Small intestine (tissue), 7 donors: ENCODE data around the gene PTPN21. TPM values are rescaled to one million over a fixed set of nuclear protein-coding genes. Genes with fewer than 3 reads are reported as not detected.

Experiments used
- DNase-seq, 2 donors: peaks; one replicate each; pipeline versions ENCODE4 v3.0.0 to v3.0.0-alpha.2; 2013
- FAIRE-seq: peaks from 2 replicates; lab custom pipeline; 2012; peaks lifted over from hg19 to GRCh38; lab: Jason Lieb, UNC
- H3K27ac ChIP-seq, 3 donors: one replicate each; pipeline ENCODE4 v1.5.1; 2013; ENCODE audit warnings: low read length in 2 of 3, mild to moderate bottlenecking in 2 of 3, control low read depth in 1 of 3, inconsistent platforms in 1 of 3, low read depth in 1 of 3, moderate library complexity in 1 of 3
- H3K27me3 ChIP-seq, 3 donors: one replicate each; pipeline ENCODE4 v1.6.1; 2013; ENCODE audit warnings: low read length in 3 of 3, inconsistent platforms in 1 of 3; ENCODE audit not compliant: control insufficient read depth in 3 of 3, insufficient read depth in 3 of 3
- H3K36me3 ChIP-seq, 3 donors: one replicate each; pipeline ENCODE4 v1.6.1; 2013; ENCODE audit warnings: low read length in 3 of 3, inconsistent platforms in 1 of 3, low read depth in 1 of 3, mild to moderate bottlenecking in 1 of 3, moderate library complexity in 1 of 3; ENCODE audit not compliant: control insufficient read depth in 3 of 3, insufficient read depth in 2 of 3
- H3K4me1 ChIP-seq, 3 donors: one replicate each; pipeline ENCODE4 v1.6.1; 2013; ENCODE audit warnings: low read length in 2 of 3, inconsistent platforms in 1 of 3, low read depth in 1 of 3, mild to moderate bottlenecking in 1 of 3, moderate library complexity in 1 of 3; ENCODE audit not compliant: control insufficient read depth in 3 of 3, insufficient read depth in 2 of 3
- H3K4me3 ChIP-seq, 3 donors: one replicate each; pipeline ENCODE4 v1.5.1; 2013; ENCODE audit warnings: low read length in 3 of 3, control low read depth in 1 of 3, inconsistent platforms in 1 of 3, low read depth in 1 of 3, mild to moderate bottlenecking in 1 of 3, moderate library complexity in 1 of 3
- H3K9me3 ChIP-seq, 2 donors: one replicate each; pipeline ENCODE4 v1.6.1; 2013; ENCODE audit warnings: low read depth in 1 of 2, low read length in 1 of 2; ENCODE audit not compliant: control insufficient read depth in 2 of 2, insufficient read depth in 1 of 2
- WGBS, 3 donors: extraction: QIAGEN DNeasy Blood & Tissue Kit; methylation state at CpG; one replicate each; pipeline ENCODE4 v1.1.7; 2013; 5-methylcytosine and 5-hydroxymethylcytosine counted together
- polyA plus RNA-seq, 4 donors: library from polyadenylated mRNA; stranded (reverse) in 3 of 4; unstranded in 1 of 4; fragments of 200-250 nt in 3 of 4; fragments of 120-200 nt in 1 of 4; gene quantifications; one replicate each; pipeline versions ENCODE4 v1.2.1 to v1.2.3, GENCODE V29; 2013
- donor health status: healthy with polysubstance abuse.
- donor health status: control.
- donor health status: control.
- donor health status: Bipolar disorder and iron deficiency.
- donor health status: healthy.

PTPN21 gene
- polyA plus RNA-seq, 4 donors, result 4.7 to 14.3 (median 9.2) TPM

GRCh38 chr14:88426271-88426670 is 128.5 kb downstream of the PTPN21 start:
- 78 to 95% (median 92%) methylated on average over 7 of the region's 7 CpGs for WGBS, 3 donors
- peaks cover 0 to 5% (median 1%) of the 10 kb centered on the region in 3 donors for H3K36me3 ChIP-seq
- no peak overlapping the region for H3K4me3 ChIP-seq
- FAIRE-seq (no peak), DNase-seq (no peak)
- no peak overlapping the region for H3K27ac ChIP-seq
- H3K27me3 ChIP-seq, result no peaks in the 10 kb centered on the region
- no peaks in the 10 kb centered on the region for H3K4me1 ChIP-seq
- no peaks in the 10 kb centered on the region for H3K9me3 ChIP-seq

DNA sequence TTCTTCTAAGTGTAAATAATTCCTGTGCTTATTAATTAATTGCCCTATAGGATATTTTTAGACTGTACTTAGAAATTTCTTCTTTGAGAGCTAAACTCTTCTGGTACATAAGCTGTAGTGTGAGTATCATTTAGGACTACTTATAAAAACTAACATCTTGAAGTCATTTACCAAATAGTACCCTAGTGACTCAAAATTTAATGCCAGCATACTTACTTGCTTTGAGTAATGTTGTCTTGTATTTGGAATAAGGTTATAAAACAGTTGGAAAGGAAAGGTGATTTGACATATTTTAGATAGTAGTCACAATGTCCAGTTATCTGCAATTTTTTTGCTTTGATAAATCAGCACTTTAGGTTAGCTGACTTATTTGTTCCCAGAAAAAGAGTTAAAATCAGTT is 130.2 kb downstream of the PTPN21 start:
- Histone ChIP-seq H3K4me1 (no peaks in the 10 kb centered on the region), H3K9me3 (no peaks in the 10 kb centered on the region), H3K27me3 (no peaks in the 10 kb centered on the region), H3K27ac (no peak overlapping the region), H3K36me3 (peaks cover 0 to 5% (median 0%) of the 10 kb centered on the region in 3 donors), H3K4me3 (no peak overlapping the region)
- FAIRE-seq, result no peak
- no peak for DNase-seq

- peaks cover 0 to 5% of the 10 kb centered on the region in 2 donors for H3K9me3 ChIP-seq
- DNase-seq, result no peak
- WGBS, 3 donors, result 62 to 79% (median 69%) methylated on average over 3 of the region's 3 CpGs
These were observed 131.7 kb downstream of the PTPN21 start for GRCh38 chr14:88422919-88423650.

GRCh38 chr14:88422047-88422446 is 132.8 kb downstream of the PTPN21 start:
- no peaks in the 10 kb centered on the region for H3K4me1 ChIP-seq
- no peak overlapping the region for H3K4me3 ChIP-seq
- no peak for FAIRE-seq
- H3K27me3 ChIP-seq, result no peaks in the 10 kb centered on the region
- H3K9me3 ChIP-seq, result peaks cover 0 to 9% of the 10 kb centered on the region in 2 donors
- no peak for DNase-seq
- no peak overlapping the region for H3K27ac ChIP-seq
- peaks cover 0 to 12% (median 2%) of the 10 kb centered on the region in 3 donors for H3K36me3 ChIP-seq

More at GRCh38 chr14:88422919-88423650, 131.7 kb downstream of the PTPN21 start:
- Histone ChIP-seq H3K27ac (no peak overlapping the region), H3K36me3 (peaks cover 0 to 9% (median 0%) of the 10 kb centered on the region in 3 donors), H3K4me1 (no peaks in the 10 kb centered on the region), H3K4me3 (no peak overlapping the region), H3K27me3 (no peaks in the 10 kb centered on the region)
- no peak for FAIRE-seq

GRCh38 chr14:88421286-88421685 is 133.5 kb downstream of the PTPN21 start:
- WGBS, 3 donors, result 92 to 97% (median 97%) methylated on average over 4 of the region's 4 CpGs
- no peak for FAIRE-seq
- Histone ChIP-seq H3K36me3 (peaks cover 0 to 11% (median 2%) of the 10 kb centered on the region in 3 donors), H3K4me1 (no peaks in the 10 kb centered on the region), H3K27ac (no peak overlapping the region), H3K9me3 (peaks cover 0 to 9% of the 10 kb centered on the region in 2 donors), H3K27me3 (no peaks in the 10 kb centered on the region), H3K4me3 (no peak overlapping the region)
- no peak for DNase-seq

DNA sequence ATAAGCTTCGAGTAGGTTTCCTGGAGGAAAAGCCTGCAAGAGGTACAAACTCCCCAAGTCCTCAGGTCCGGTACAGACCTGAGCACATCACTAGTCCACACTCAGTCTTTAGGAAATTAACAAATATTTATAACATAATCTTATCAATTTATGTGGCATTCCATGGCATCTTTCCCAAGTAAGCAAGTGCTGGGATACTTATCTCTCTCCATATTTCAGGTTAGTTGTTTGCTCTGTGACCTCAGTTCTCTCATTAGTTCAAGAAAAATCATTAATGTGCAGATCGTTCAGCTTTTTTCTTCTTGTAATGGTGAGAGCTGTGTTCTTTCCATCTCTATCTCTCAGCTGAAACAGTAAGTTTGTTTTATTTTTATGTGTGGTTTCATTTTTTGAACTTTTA is 134.6 kb downstream of the PTPN21 start:
- WGBS, 3 donors, result 67 to 82% (median 71%) methylated on average over 3 of the region's 3 CpGs
- Histone ChIP-seq H3K27ac (no peak overlapping the region), H3K4me1 (no peaks in the 10 kb centered on the region), H3K9me3 (peaks cover 0 to 12% of the 10 kb centered on the region in 2 donors), H3K4me3 (no peak overlapping the region), H3K27me3 (no peaks in the 10 kb centered on the region), H3K36me3 (peaks cover 0 to 12% (median 2%) of the 10 kb centered on the region in 3 donors)
- no peak for FAIRE-seq
- DNase-seq, result no peak

GRCh38 chr14:88417594-88417993 is 137.2 kb downstream of the PTPN21 start:
- Histone ChIP-seq H3K27me3 (no peaks in the 10 kb centered on the region), H3K27ac (no peak overlapping the region), H3K4me3 (no peak overlapping the region), H3K4me1 (no peaks in the 10 kb centered on the region), H3K36me3 (peaks cover 0 to 12% (median 2%) of the 10 kb centered on the region in 3 donors), H3K9me3 (peaks cover 0 to 12% of the 10 kb centered on the region in 2 donors)
- FAIRE-seq, result no peak
- DNase-seq, result no peak
